ENCODE data around the gene NXPH4.

Gene NXPH4

DNA sequence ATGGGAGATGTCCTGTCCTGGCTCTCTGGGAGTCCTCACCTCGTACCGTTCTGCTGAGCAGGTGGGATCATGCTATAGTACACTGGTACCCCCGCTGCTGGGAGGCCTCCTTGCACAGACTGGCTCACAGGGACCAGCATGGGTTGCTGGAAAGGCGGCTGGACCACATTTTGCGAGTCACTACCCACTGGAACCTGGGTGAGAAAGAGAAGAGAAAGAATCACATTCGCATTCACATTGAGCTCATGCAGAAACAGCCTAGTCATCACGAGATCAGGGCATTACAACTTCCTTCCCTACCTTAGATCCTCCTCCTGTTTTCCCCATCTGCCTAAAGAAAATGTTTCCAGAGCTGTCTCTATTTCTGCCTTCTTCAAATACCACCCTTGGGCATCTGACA, 51.7 kb downstream of the NXPH4 start:
- FAIRE-seq (no peak), DNase-seq (ENCODE audit: insufficient read length, low spot score) (no peak)

DNA sequence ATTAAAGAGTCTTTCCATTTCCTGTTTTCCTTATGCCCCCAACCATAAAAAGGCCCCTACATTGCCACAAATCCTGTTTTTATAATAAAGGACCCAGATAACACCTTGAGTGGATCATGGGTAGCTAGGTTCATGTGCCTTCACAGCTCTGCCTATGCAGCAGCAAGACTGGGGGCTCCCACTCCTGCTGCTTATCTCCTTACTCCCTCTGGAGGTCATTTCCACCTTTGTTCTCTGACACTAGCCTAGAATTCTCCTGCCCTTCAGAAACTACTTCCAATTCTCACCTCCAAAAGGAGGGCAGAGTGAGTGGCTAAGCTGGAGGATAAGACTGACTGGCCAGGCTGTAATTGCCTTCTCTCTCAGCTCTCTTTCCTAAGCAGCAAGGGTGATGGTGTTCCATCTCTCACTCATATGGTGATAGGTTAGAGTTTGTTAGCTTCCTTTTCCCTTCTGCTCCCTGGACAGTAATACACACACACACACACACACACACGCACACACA, 54.4 kb downstream of the NXPH4 start:
- peak; percentile 46 for FAIRE-seq
- DNase-seq (ENCODE audit: insufficient read length, low spot score): no peak

DNA sequence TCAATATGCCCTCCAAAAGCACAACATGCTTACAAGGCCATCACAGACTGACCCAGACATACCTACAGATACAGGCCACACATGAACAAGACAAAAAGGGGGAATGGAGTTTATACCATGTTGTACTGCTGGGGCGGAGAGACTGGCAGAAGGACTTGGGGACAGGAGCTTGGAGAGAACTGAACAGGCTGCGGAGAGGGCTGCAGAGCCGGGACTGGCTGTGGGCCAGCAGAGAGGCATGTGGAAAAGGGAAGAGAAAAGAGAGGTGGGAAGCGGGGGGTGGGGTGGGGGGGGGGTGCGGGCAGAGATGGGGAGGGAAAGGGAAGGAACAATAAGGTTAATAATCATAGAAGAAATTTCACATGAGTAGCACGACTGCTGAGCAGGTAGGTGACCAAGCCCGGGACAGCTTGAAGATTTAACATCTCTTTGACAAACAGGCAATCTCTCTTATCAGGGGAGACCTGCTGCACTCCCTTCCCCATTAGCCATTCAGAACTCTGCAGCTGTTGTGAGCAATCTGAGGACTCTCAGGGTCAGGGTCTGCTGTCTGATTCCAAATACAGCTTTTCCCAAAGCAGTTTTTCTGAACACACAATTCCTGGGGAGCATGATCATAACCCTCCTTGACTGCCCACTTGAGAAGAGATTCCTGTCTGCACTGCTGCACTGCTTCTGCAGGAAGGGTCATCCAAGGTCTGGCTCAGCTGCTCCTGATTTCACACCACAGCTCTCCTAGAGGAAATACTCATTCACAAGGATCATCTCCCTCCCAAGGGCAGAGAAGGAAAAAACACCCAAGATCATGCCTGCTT, 56.0 kb downstream of the NXPH4 start:
- DNase-seq (ENCODE audit: insufficient read length, low spot score) (no peak), FAIRE-seq (no peak)

DNA sequence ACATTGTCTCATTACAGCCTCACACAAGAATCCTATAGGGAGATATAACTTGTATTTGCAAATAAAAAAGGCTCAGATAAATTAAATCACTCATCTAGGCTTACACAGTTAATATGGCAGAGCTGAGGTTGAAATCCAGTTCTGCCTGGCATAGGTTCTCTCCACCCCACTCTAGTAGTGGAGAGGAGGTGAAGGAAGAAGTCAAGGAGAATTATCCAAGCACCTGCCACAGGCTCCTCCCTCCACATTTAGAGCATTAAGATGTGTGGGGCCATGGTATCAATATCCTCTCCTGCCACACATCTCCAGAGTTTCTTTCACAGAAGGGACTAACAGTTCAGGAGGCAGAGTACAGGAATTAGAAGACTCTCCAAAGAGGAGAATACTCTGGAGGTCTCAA, 56.9 kb downstream of the NXPH4 start:
- FAIRE-seq: no peak
- no peak for DNase-seq (ENCODE audit: insufficient read length, low spot score)

Measured in HTR-8/SVneo (cell line).